Fibroblast of the aortic adventitia (primary cell): ENCODE data around the gene FRMD4B. TPM values are rescaled to one million over a fixed set of nuclear protein-coding genes. Genes with fewer than 3 reads are reported as not detected.

Source experiments
- DNase-seq: peaks from one replicate; pipeline ENCODE4 v3.0.0-alpha.2; 2010; ENCODE audit warnings: low read depth
- H3K4me3 ChIP-seq: 2 replicates; pipeline ENCODE4 v1.5.1; 2011; ENCODE audit warnings: low read depth, mild to moderate bottlenecking, control low read depth, low read length, moderate library complexity
- total RNA-seq: library from RNA; depleted of rRNA; stranded (reverse); fragments of >200 nt; gene quantifications from 2 replicates; pipeline ENCODE4 v1.2.3, GENCODE V29; 2012; ENCODE audit warnings: low replicate concordance
- TF ChIP-seq, protein P1 (sequence below): IDR thresholded peaks from 2 replicates; pipeline ENCODE4 v1.5.1; 2011; ENCODE audit warnings: mild to moderate bottlenecking, low read length, control low read depth, inconsistent platforms; ENCODE audit not compliant: insufficient read depth

Gene FRMD4B
- total RNA-seq, 1 donor: 0.81 TPM

DNA sequence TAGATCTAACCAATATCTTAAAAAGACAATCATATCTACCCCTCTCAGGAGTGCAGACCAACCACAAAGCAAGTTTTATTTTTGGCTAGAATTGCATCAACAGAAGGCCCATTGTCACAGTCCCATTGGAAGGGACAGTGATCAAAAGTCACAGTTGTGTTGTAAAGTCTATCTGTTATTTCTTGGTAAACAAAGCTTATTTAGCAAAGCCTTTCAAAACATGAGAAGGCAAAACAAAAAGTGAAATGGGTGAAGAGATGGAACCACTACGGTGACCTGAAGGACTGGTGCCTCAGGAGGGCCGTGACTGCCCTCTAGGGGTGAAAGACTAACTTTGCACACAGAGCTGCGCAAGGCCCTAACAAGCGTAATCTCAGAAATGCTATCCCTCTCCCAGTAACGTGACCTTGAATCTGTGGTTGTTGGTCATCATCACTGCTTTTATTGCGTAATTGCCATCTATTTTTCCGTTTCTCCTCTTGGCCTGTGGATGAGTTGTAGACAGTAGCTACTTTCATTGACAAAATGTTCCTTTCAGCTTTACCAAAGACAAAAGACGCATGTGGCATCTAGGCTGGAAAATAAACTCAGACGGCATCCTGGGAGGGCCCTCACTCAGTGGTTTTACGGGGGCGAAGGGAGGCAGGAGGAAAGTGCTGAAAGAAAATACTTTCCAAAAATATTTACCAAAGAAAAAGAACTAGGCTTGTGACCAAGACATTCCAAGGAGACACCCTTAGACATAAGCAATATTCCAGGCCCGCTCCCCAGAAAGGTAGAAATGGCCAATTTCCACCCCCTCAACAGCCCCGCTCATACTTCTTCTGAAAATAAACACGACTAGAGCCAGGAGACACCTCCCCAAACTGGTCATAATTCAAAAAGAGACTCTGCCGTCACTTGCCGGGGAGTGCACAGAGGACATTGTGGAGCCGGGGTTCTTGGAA, 79.4 kb downstream of the FRMD4B start:
- no peak overlapping the region for H3K4me3 ChIP-seq
- DNase-seq: peak; percentile 88
- TF ChIP-seq, protein P1, sequence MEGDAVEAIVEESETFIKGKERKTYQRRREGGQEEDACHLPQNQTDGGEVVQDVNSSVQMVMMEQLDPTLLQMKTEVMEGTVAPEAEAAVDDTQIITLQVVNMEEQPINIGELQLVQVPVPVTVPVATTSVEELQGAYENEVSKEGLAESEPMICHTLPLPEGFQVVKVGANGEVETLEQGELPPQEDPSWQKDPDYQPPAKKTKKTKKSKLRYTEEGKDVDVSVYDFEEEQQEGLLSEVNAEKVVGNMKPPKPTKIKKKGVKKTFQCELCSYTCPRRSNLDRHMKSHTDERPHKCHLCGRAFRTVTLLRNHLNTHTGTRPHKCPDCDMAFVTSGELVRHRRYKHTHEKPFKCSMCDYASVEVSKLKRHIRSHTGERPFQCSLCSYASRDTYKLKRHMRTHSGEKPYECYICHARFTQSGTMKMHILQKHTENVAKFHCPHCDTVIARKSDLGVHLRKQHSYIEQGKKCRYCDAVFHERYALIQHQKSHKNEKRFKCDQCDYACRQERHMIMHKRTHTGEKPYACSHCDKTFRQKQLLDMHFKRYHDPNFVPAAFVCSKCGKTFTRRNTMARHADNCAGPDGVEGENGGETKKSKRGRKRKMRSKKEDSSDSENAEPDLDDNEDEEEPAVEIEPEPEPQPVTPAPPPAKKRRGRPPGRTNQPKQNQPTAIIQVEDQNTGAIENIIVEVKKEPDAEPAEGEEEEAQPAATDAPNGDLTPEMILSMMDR: peak; percentile 90

GRCh38 chr3:69305011-69305410, 80.9 kb downstream of the FRMD4B start:
- no peak overlapping the region for H3K4me3 ChIP-seq
- no peak for DNase-seq
- TF ChIP-seq, protein P1: no peak

DNA sequence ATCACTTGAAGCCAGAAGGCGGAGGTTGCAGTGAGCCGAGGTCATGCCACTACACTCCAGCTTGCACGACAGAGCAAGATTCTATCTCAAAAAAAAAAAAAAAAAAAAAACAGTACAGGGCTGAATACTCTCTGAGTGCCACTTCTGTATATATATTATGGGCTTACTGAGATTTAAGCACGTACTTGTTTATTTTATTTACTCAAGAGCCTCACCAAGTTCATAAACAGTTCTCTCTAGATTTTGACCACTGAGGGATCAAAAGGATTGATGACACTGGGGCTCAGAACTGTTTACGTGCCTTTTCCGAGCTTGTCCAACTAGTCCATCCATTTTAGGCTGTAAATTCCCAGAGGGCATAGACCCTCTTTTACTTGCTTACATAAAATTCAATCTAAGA, 81.5 kb downstream of the FRMD4B start:
- no peak for DNase-seq
- no peak overlapping the region for H3K4me3 ChIP-seq
- TF ChIP-seq, protein P1: no peak

DNA sequence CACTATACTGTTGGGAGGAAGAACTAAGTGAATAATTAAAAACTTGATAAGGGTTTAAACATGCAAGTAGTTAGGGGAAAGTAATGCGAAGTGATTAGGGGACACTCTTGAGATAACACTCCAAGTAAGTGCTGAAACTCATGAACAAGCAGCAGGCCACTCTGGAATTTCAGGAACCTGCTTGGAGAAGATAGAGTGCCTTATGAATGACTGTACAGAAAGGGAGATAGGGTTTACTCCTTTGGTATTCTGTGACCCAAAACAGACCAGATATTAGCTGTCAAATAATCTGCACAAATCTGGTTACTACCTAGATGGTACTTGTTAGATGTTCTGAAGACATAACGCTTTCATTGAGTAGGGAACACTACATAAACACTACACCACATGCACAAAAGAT, 85.6 kb downstream of the FRMD4B start:
- H3K4me3 ChIP-seq: no peak overlapping the region
- TF ChIP-seq, protein P1: no peak
- DNase-seq: no peak

DNA sequence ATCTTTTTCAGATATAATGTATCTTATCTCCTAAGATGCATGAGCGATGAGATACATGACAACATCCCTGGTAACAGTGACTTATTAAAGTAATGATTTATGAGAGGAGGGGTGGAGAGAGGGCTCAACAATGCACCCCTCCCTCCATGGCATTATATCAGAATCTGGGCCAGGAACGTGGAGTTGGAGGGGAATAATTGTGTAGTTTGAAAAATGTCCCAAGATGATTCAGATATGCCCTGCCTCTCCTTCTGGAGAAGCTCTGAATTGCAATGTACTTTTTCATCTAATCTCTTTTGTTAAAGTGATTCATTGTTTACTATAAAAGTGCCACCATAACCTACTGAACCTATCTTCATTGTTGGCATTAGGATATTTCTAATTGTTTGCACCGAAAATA, 86.5 kb downstream of the FRMD4B start:
- DNase-seq: no peak

DNA sequence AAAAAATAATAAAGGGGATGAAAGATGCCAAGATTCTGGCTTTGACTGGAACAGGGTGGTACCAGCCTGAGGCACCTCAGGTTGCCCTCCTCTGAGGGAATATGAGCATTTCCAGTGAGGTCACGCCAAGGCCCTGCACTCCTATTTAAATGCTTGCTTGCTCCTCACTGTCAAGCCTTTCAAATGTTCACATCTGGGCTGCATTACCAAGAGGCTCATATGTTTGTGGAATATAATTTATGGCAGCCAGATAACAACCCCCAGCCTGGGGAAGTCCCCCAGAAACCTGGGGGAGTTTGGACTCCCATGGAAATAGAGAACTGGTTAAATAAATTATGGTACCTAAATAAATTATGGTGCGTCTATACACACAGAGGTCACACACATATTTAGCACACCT, 88.4 kb downstream of the FRMD4B start:
- no peak for DNase-seq
- TF ChIP-seq, protein P1: no peak
- no peak overlapping the region for H3K4me3 ChIP-seq

More for the DNA sequence above, 86.5 kb downstream of the FRMD4B start:
- no peak overlapping the region for H3K4me3 ChIP-seq
- TF ChIP-seq, protein P1: peak; percentile 44

GRCh38 chr3:69296995-69297394, 88.9 kb downstream of the FRMD4B start:
- TF ChIP-seq, protein P1: no peak
- no peak for DNase-seq
- H3K4me3 ChIP-seq: no peak overlapping the region
